H1 (cell line): ENCODE measurements around the gene DIDO1. TPM values are rescaled to one million over a fixed set of nuclear protein-coding genes. Genes with fewer than 3 reads are reported as not detected.

Experiments
- CTCF ChIA-PET: fragments of 300-600 bp; sonication (Branson Sonifier 250); formaldehyde crosslinking; loops from one replicate; lab custom pipeline; 2021; ENCODE audit not compliant: partially characterized antibody; lab: Charles Lee
- POLR2A ChIA-PET: fragments of 300-600 bp; sonication (Branson Sonifier 250); formaldehyde crosslinking; loops from one replicate; lab custom pipeline; 2021; ENCODE audit warnings: inconsistent platforms; ENCODE audit not compliant: partially characterized antibody; lab: Charles Lee
- DNase-seq, 2 experiments: peaks; one replicate each; pipeline versions ENCODE4 v3.0.0 to v3.0.0-alpha.2; 2010 to 2022; ENCODE audit warnings: low spot score in 2 of 2, low read depth in 1 of 2, mixed read lengths in 1 of 2
- FAIRE-seq: peaks from 2 replicates; lab custom pipeline; 2011; peaks lifted over from hg19 to GRCh38; lab: Jason Lieb, UNC
- H2AFZ ChIP-seq: 2 replicates; pipeline ENCODE4 v1.8.1; 2012; ENCODE audit warnings: low read length, inconsistent platforms
- H2AK5ac ChIP-seq: 2 replicates; pipeline ENCODE4 v1.6.1; 2013; ENCODE audit warnings: low read depth, low read length
- H2BK120ac ChIP-seq: replicated peaks from 2 replicates; pipeline ENCODE3; 2013; ENCODE audit warnings: low read depth, low read length, inconsistent platforms
- H2BK12ac ChIP-seq: 2 replicates; pipeline ENCODE4 v1.6.1; 2013; ENCODE audit warnings: low read depth, low read length
- H2BK15ac ChIP-seq: 2 replicates; pipeline ENCODE4 v1.6.1; 2013; ENCODE audit warnings: low read length
- H2BK20ac ChIP-seq: 2 replicates; pipeline ENCODE4 v1.6.1; 2013; ENCODE audit warnings: low read length
- H2BK5ac ChIP-seq: 2 replicates; pipeline ENCODE4 v1.6.1; 2013; ENCODE audit warnings: low read depth, low read length
- H3K14ac ChIP-seq: 2 replicates; pipeline ENCODE4 v1.6.1; 2013; ENCODE audit warnings: inconsistent platforms; ENCODE audit not compliant: insufficient read length
- H3K18ac ChIP-seq: 2 replicates; pipeline ENCODE4 v1.6.1; 2013; ENCODE audit warnings: low read length; ENCODE audit errors: extremely low read depth
- H3K23ac ChIP-seq: 2 replicates; pipeline ENCODE4 v1.6.1; 2013; ENCODE audit warnings: inconsistent platforms; ENCODE audit not compliant: insufficient read length
- H3K23me2 ChIP-seq: 2 replicates; pipeline ENCODE4 v1.6.1; 2013; ENCODE audit warnings: low read depth, low read length
- H3K27ac ChIP-seq: 2 replicates; pipeline ENCODE4 v1.6.1; 2011; ENCODE audit warnings: low read depth, low read length, inconsistent platforms
- H3K27me3 ChIP-seq, 4 experiments: replicated peaks in 1 of 4; 1 replicate in 1 of 4; 2 replicates in 3 of 4; pipeline versions ENCODE4 v1.6.1 to v1.8.1; 2011 to 2013; ENCODE audit warnings: low read length in 3 of 4, mild to moderate bottlenecking in 3 of 4, inconsistent platforms in 2 of 4, mixed read lengths in 2 of 4, moderate library complexity in 1 of 4; ENCODE audit not compliant: control insufficient read depth in 3 of 4, insufficient read depth in 3 of 4; ENCODE audit errors: extremely low read depth in 1 of 4
- H3K36me3 ChIP-seq, 4 experiments: 2 replicates each; pipeline versions ENCODE4 v1.6.1 to v1.8.1; 2011 to 2013; ENCODE audit warnings: mild to moderate bottlenecking in 4 of 4, low read length in 3 of 4, moderate library complexity in 2 of 4, control low read depth in 1 of 4, inconsistent platforms in 1 of 4; ENCODE audit not compliant: insufficient read depth in 4 of 4, control insufficient read depth in 2 of 4
- H3K4ac ChIP-seq: replicated peaks from 2 replicates; pipeline ENCODE3; 2013; ENCODE audit warnings: low read length, low read depth, mixed read lengths, inconsistent platforms; ENCODE audit not compliant: insufficient read length
- H3K4me1 ChIP-seq, 4 experiments: replicated peaks in 1 of 4; 1 replicate in 1 of 4; 2 replicates in 3 of 4; pipeline versions ENCODE4 v1.6.1 to v1.8.1; 2011 to 2013; ENCODE audit warnings: low read length in 3 of 4, inconsistent platforms in 2 of 4, mixed read lengths in 1 of 4; ENCODE audit not compliant: insufficient read depth in 4 of 4, control insufficient read depth in 3 of 4
- H3K4me2 ChIP-seq, 2 experiments: 2 replicates each; pipeline versions ENCODE4 v1.6.1 to v1.8.1; 2011 to 2013; ENCODE audit warnings: low read depth in 2 of 2, low read length in 2 of 2, control low read depth in 1 of 2, inconsistent platforms in 1 of 2, mild to moderate bottlenecking in 1 of 2; ENCODE audit not compliant: insufficient read depth in 1 of 2
- H3K4me3 ChIP-seq, 4 experiments: fragments of 200-600, 300-600 bp in 1 of 4; sonication (generic), shearing (Covaris generic), sonication (Bioruptor Twin) in 1 of 4; 2 replicates each; pipeline versions ENCODE4 v1.5.1 to v1.8.1; 2011 to 2016; ENCODE audit warnings: low read length in 4 of 4, low read depth in 3 of 4, control low read depth in 2 of 4, inconsistent platforms in 2 of 4, mild to moderate bottlenecking in 2 of 4, mixed read lengths in 1 of 4, moderate library complexity in 1 of 4; ENCODE audit not compliant: insufficient read depth in 2 of 4; ENCODE audit errors: extremely low read depth in 1 of 4
- H3K56ac ChIP-seq: replicated peaks from 2 replicates; pipeline ENCODE3; 2013; ENCODE audit warnings: low read depth, mild to moderate bottlenecking, mixed read lengths, low read length, inconsistent platforms; ENCODE audit not compliant: insufficient read length
- H3K79me1 ChIP-seq: 2 replicates; pipeline ENCODE4 v1.6.1; 2013; ENCODE audit warnings: low read depth, low read length, control low read depth
- H3K79me2 ChIP-seq, 2 experiments: 2 replicates each; pipeline versions ENCODE4 v1.6.1 to v1.8.1; 2012 to 2013; ENCODE audit warnings: low read length in 2 of 2, mild to moderate bottlenecking in 2 of 2, inconsistent platforms in 1 of 2; ENCODE audit not compliant: insufficient read depth in 2 of 2, control insufficient read depth in 1 of 2
- H3K9ac ChIP-seq, 4 experiments: replicated peaks in 1 of 4; 1 replicate in 1 of 4; 2 replicates in 3 of 4; pipeline versions ENCODE4 v1.6.1 to v1.8.1; 2011 to 2013; ENCODE audit warnings: low read depth in 3 of 4, low read length in 3 of 4, control low read depth in 2 of 4, mild to moderate bottlenecking in 2 of 4, moderate library complexity in 2 of 4, inconsistent platforms in 1 of 4; ENCODE audit errors: extremely low read depth in 1 of 4
- H3K9me3 ChIP-seq, 2 experiments: 2 replicates each; pipeline versions ENCODE4 v1.6.1 to v1.8.1; 2012 to 2013; ENCODE audit warnings: mild to moderate bottlenecking in 2 of 2, moderate library complexity in 2 of 2, control low read depth in 1 of 2, inconsistent platforms in 1 of 2, low read depth in 1 of 2, low read length in 1 of 2, mixed read lengths in 1 of 2; ENCODE audit not compliant: insufficient read depth in 2 of 2
- H4K20me1 ChIP-seq, 2 experiments: replicated peaks in 1 of 2; 2 replicates each; pipeline versions ENCODE3 to v1.8.1; 2011 to 2013; ENCODE audit warnings: inconsistent platforms in 2 of 2, low read length in 2 of 2, mild to moderate bottlenecking in 1 of 2; ENCODE audit not compliant: insufficient read depth in 2 of 2, control insufficient read depth in 1 of 2
- H4K5ac ChIP-seq: 2 replicates; pipeline ENCODE4 v1.6.1; 2013; ENCODE audit warnings: low read length, low read depth, mixed read lengths, inconsistent platforms; ENCODE audit not compliant: insufficient read length
- H4K8ac ChIP-seq: 2 replicates; pipeline ENCODE4 v1.8.0; 2013; ENCODE audit warnings: mild to moderate bottlenecking, moderate library complexity, low read length, inconsistent platforms; ENCODE audit not compliant: insufficient read depth; ENCODE audit errors: extremely low read depth
- H4K91ac ChIP-seq: replicated peaks from 2 replicates; pipeline ENCODE3; 2013; ENCODE audit warnings: low read length, mixed read lengths, inconsistent platforms; ENCODE audit not compliant: insufficient read length
- BRCA1 ChIP-seq: IDR thresholded peaks from 2 replicates; pipeline ENCODE4 v1.6.1; 2012; ENCODE audit warnings: low read depth, low read length, improper control_type of control experiment
- KDM5A ChIP-seq: fragments of 200-600 bp; IDR thresholded peaks from 2 replicates; pipeline ENCODE4 v1.7.1; 2012; ENCODE audit warnings: mild to moderate bottlenecking, low read length, inconsistent platforms, mixed read lengths
- PHF8 ChIP-seq: fragments of 200-600 bp; sonication (generic); conservative IDR thresholded peaks from 2 replicates; pipeline ENCODE4 v1.7.1; 2012; ENCODE audit warnings: low read depth, mild to moderate bottlenecking, inconsistent platforms, low read length, moderate library complexity
- SAP30 ChIP-seq: fragments of 300-600 bp; sonication (generic); IDR thresholded peaks from 2 replicates; pipeline ENCODE4 v1.7.1; 2012; ENCODE audit warnings: low read length, moderate library complexity, mild to moderate bottlenecking, inconsistent platforms; ENCODE audit not compliant: insufficient read depth, insufficient replicate concordance
- SIX5 ChIP-seq: IDR thresholded peaks from 2 replicates; pipeline ENCODE4 v1.6.1; 2011; ENCODE audit warnings: mild to moderate bottlenecking, low read depth, low read length
- TEAD4 ChIP-seq: IDR thresholded peaks from 2 replicates; pipeline ENCODE4 v1.6.1; 2012; ENCODE audit warnings: low read depth, low read length, inconsistent platforms, mixed read lengths
- WGBS, 2 experiments: shearing (Covaris generic) in 1 of 2; methylation state at CpG; one replicate each; pipeline versions ENCODE4 v1.1.6 to v1.1.7; 2013 to 2015; ENCODE audit warnings: low lambda C conversion rate in 2 of 2, mixed read lengths in 2 of 2, inconsistent platforms in 1 of 2, low coverage in 1 of 2, missing lambda C conversion rate in 1 of 2; ENCODE audit not compliant: insufficient replicate concordance in 2 of 2, insufficient coverage in 1 of 2, insufficient read length in 1 of 2; ENCODE audit errors: extremely low coverage in 1 of 2, missing lambda C conversion rate in 1 of 2; 5-methylcytosine and 5-hydroxymethylcytosine counted together
- polyA plus RNA-seq, 7 experiments: library from polyadenylated mRNA; depleted of rRNA in 3 of 7; stranded (reverse) in 5 of 7; unstranded in 2 of 7; fragments of >200 nt in 5 of 7; fragments of 200-250 nt in 2 of 7; gene quantifications; 1 replicate in 5 of 7; 2 replicates in 1 of 7; 4 replicates in 1 of 7; pipeline versions ENCODE4 v1.2.1 to v1.2.3, GENCODE V29; 2011 to 2013; ENCODE audit warnings: missing spikeins in 2 of 7, mixed read lengths in 2 of 7
- total RNA-seq: library from RNA; stranded (reverse); fragmentation: NEBNext Ultra II Directional; extraction: Animal tissue kit (Norgen Biotek cat#: 25700); gene quantifications from 2 replicates; pipeline ENCODE4 v1.2.1, GENCODE V29; 2021

Gene DIDO1
- total and polyA plus RNA-seq, 2 of the 8 experiments (the other 6 are each of a cell fraction or from before 2014, with no cell fraction given), result 53.6 to 82.8 TPM

DNA sequence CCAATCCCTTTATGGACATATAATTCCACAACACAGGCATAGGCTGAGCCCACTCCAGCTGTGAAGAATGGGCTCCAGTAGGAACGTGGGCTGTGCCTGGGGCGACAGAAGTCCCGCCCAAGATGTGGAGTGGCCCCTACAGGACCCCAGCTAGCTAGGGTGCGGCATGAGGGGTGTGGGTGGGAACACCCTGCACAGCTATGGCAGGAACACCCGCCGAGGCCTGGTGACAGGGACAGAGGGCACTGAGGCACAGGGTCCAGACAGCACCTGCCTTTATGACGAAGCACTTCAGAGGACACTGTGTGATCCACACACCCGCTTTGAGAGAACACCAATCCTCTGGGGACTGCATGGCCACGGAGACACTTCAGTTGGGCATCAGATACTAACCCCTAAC is 36.4 kb downstream of the DIDO1 start:
- no peak for DNase-seq
- no peak overlapping the region for H2AFZ ChIP-seq
- peaks cover 0 to 11% (median 3%) of the 10 kb centered on the region in 4 experiments; a peak in 3 of 7 replicates for H3K4me1 ChIP-seq
- H2BK12ac ChIP-seq, result no peak overlapping the region
- H4K20me1 ChIP-seq, result peaks cover 6 to 11% of the 10 kb centered on the region in 2 experiments
- H3K23ac ChIP-seq, result no peak overlapping the region
- H3K4me2 ChIP-seq, result no peak overlapping the region
- no peaks in the 10 kb centered on the region for H3K23me2 ChIP-seq
- H2BK15ac ChIP-seq, result no peak overlapping the region
- FAIRE-seq, result no peak
- H4K91ac ChIP-seq, result no peak overlapping the region
- no peaks in the 10 kb centered on the region for H3K27me3 ChIP-seq
- no peak overlapping the region for H2BK5ac ChIP-seq
- 93% methylated on average over 9 of the region's 9 CpGs; no CpG with 5 or more reads in 1 of the 2 experiments for WGBS, 2 experiments
- H2BK120ac ChIP-seq, result no peak overlapping the region
- CTCF ChIA-PET, result interaction anchor here (0.9 to 6.4 kb wide), 8 partner anchors 9 to 22 kb away, joined by 3 to 56 read pairs (median 5); no protein-coding TSS in a partner anchor
- no peak overlapping the region for H3K56ac ChIP-seq
- H3K4ac ChIP-seq, result no peak overlapping the region
- no peaks in the 10 kb centered on the region for H3K79me2 ChIP-seq
- H3K4me3 ChIP-seq, result no peak overlapping the region
- POLR2A ChIA-PET, result interaction anchor here (0.8 to 8.5 kb wide), 6 partner anchors 10 to 49 kb away, joined by 3 to 88 read pairs (median 3); no protein-coding TSS in a partner anchor
- H3K9me3 ChIP-seq, result peaks cover 0 to 3% of the 10 kb centered on the region in 2 experiments; a peak in 1 of 4 replicates
- no peak overlapping the region for H2AK5ac ChIP-seq
- H3K36me3 ChIP-seq, result peaks cover 53 to 80% (median 66%) of the 10 kb centered on the region in 4 experiments
- no peak overlapping the region for H4K8ac ChIP-seq
- no peaks in the 10 kb centered on the region for H3K79me1 ChIP-seq
- no peak overlapping the region for H3K27ac ChIP-seq
- no peak overlapping the region for H3K18ac ChIP-seq
- TF ChIP-seq TEAD4, result no peak
- TF ChIP-seq SAP30, result no peak
- no peak for TF ChIP-seq SIX5
- no peak for TF ChIP-seq BRCA1
- no peak for TF ChIP-seq PHF8
- no peak for TF ChIP-seq KDM5A
- TF ChIP-seq, all 59 proteins: peak for 0
- H3K14ac ChIP-seq, result no peak overlapping the region
- H2BK20ac ChIP-seq, result no peak overlapping the region
- no peak overlapping the region; a peak in 1 of 7 replicates for H3K9ac ChIP-seq
- no peak overlapping the region for H4K5ac ChIP-seq
